Hair follicular keratinocyte (primary cell): Measurements from ENCODE around the gene POLR3A. TPM values are rescaled to one million over a fixed set of nuclear protein-coding genes. Genes with fewer than 3 reads are reported as not detected.

Source experiments
- total RNA-seq: library from RNA; depleted of rRNA; stranded (reverse); fragments of >200 nt; gene quantifications from 2 replicates; pipeline ENCODE4 v1.2.3, GENCODE V29; 2015

The POLR3A gene
- 13.1 and 14.4 TPM in 2 replicates for total RNA-seq

DNA sequence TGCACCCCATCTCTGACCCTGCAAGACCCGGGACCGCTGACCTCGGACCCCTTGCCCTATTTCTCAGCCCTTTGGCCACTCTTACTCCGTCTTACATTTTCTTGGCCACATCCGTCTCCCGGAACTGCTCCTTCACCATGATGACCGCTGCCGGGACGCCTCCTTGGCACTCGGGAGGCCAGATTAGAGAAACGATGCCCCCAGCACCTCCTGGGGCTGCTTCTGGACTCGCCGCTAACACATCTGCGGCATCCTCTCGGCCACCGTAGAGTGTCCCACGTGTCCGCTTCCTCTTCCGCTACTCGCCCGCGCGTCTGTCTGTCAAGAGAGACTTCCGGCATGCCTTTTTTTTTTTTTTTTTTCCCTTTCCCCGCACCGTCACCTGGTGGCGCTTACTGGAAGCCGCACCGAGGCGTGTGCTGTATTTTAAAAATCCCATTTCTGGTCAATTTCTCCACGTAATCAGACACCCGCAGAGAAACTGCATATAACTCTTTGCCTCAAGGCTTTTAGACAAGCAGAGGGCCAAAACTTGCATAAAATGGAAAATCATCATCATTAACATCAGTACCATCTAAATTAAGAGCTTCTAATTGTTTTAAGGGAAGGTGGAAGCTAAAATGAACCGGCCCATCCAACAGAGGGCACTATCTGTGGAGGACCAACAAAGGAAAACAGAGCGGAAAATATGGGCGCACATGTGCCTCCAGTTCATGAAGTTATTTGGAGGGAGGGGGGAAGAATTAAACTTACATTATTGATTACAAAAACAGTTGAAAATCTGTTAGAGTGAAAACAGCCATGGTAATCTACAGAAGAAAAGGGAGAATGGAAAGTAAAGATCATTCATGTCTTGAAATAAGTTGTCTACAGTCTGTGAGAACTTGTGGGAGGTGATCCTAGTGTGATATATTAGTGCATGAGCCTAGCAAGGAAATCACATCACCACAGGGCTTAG is at the start of gene POLR3A:
POLR3A (minus strand) TSS at position 247 of the 958 bp plus-strand sequence; CDS start at position 139, 108 bp downstream.

DNA sequence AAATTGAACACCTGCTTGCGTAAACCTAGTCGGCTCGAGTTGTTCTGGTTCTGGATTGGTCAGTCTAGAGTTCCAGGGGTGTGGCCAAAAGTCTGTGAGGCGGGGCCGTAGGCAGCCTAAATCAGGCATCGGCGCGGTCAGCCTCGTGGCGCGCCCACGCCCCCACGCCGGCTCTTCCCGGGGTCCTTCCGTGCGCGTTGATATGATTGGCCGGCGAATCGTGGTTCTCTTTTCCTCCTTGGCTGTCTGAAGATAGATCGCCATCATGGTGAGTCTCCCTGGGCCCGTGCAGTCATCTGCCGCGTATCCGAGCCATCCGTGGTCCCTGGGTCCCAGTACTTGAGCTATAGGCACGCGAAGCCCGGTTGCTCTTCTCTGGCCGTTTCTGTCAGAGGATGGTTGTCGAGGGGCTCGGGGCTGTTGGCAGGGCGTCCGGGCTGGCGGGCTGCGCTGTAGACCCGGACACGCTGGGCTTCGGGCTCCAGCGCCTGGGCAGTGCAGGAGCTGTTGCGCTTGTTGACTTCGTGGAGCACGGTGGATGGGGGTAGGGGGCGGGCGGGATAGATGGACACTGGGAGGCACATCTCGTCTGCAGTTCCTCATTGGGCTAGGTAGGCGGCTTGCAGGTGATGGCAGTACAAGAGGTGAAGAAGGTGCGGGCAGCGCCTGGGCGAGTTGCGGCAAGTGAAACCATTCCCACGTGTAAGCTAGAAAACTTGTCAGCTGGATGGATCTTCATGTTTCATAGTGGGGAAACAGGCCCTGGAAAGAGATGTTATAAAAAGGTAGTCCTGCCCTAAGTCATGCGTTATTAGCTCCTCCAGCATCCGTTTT is 4.5 kb upstream of the POLR3A start, which contains the start of gene RPS24:
RPS24 (plus strand) TSS at position 227 of the 834 bp plus-strand sequence; CDS start at position 266, 39 bp downstream.

DNA sequence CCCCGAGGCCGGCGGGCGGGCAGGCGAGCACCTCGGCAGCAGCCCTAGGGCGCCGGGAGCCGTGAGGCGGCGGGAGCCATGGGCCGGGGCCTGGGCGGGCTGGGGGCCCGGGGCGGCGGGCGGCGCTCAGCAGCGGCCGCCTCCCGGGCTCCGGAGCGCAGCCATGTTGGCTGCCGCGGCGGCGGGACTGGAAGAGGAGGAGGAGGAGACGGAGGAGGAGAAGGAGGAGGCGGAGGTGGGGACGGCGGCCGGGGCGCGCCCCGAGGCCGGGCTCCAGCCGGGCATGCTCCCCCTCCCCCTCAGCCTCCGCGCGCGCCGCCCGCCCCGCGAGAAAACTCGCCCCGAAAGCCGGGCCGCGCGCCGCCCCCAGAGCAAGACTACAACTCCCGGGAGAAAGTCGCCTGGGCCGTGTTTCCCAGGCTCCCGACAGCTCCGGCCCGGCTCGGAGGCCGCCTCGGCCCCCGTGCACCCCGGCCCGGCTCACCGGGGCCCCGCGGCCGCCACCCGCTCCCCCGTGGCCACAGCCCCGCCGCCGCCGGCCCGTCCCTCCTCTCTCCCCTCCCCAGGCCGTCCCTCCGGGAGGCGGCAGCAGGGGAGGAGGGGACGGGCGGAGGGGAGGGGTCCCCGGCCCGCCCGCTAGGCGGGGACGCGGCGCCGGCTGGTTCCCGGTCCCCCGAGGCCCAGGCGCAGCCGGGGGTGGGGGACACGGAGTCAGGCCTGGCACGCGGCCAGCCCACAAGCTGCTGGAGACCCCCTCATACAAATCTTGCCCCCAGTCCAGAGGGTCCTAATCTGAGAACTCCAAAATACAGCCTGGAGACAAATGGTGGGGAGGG is 102.5 kb downstream of the POLR3A start, which contains the start of gene DLG5:
DLG5 (minus strand) TSS at position 190 of the 836 bp plus-strand sequence. CDS start 235 bp downstream, outside the sequence.

Other genes with a start within 250 kb of the POLR3A start
- 33.1 and 43.5 TPM in 2 replicates for gene DLG5, start 102.8 kb downstream of the POLR3A start, total RNA-seq
- 2,989 and 3,490 TPM in 2 replicates for gene RPS24, start 4.3 kb upstream of the POLR3A start, total RNA-seq